CD4-positive, CD25-positive, alpha-beta regulatory T cell (primary cell): Measurements from ENCODE around the gene GPI. TPM values are rescaled to one million over a fixed set of nuclear protein-coding genes. Genes with fewer than 3 reads are reported as not detected.

Source experiments
- ATAC-seq, 2 donors: fragments of 150-1000 bp; cut with Tn5 transposase; one replicate each; pipeline ENCODE4 v1.10.0; 2021; ENCODE audit warnings: low read depth in 2 of 2, moderate number of reproducible peaks in 2 of 2, moderate library complexity in 1 of 2
- DNase-seq, 3 donors: peaks; one replicate each; pipeline versions ENCODE4 v3.0.0 to v3.0.0-alpha.2; 2012 to 2022; ENCODE audit warnings: mixed read lengths in 1 of 3
- H3K27ac ChIP-seq: one replicate; pipeline ENCODE4 v1.7.0; 2013; ENCODE audit warnings: mild to moderate bottlenecking, low read length; ENCODE audit not compliant: insufficient read depth, poor library complexity, severe bottlenecking
- H3K27me3 ChIP-seq: one replicate; pipeline ENCODE4 v1.7.0; 2013; ENCODE audit warnings: low read length; ENCODE audit not compliant: control insufficient read depth, insufficient read depth
- H3K36me3 ChIP-seq: one replicate; pipeline ENCODE4 v1.7.0; 2013; ENCODE audit warnings: mild to moderate bottlenecking, low read length, moderate library complexity; ENCODE audit not compliant: control insufficient read depth, insufficient read depth
- H3K4me1 ChIP-seq: 2 replicates; pipeline ENCODE4 v1.7.0; 2013; ENCODE audit warnings: mild to moderate bottlenecking, low read length; ENCODE audit not compliant: insufficient read depth, control insufficient read depth, poor library complexity, severe bottlenecking
- H3K4me3 ChIP-seq: one replicate; pipeline ENCODE4 v1.7.0; 2013; ENCODE audit warnings: low read depth, mild to moderate bottlenecking, low read length, moderate library complexity
- H3K9me3 ChIP-seq, 2 experiments: 1 replicate in 1 of 2; 2 replicates in 1 of 2; pipeline ENCODE4 v1.7.0; 2013; ENCODE audit warnings: low read length in 2 of 2, mild to moderate bottlenecking in 1 of 2, moderate library complexity in 1 of 2; ENCODE audit not compliant: control insufficient read depth in 2 of 2
- H3K27ac Mint-ChIP-seq, 3 donors: one replicate each; pipeline ENCODE4 v1.8.0; 2020 to 2022; ENCODE audit warnings: mild to moderate bottlenecking in 3 of 3, mixed read lengths in 3 of 3, moderate library complexity in 2 of 3
- H3K27me3 Mint-ChIP-seq: one replicate; pipeline ENCODE4 v1.8.0; 2022; ENCODE audit warnings: mild to moderate bottlenecking, mixed read lengths
- H3K36me3 Mint-ChIP-seq: one replicate; pipeline ENCODE4 v1.8.0; 2020; ENCODE audit warnings: mixed read lengths
- H3K4me1 Mint-ChIP-seq, 4 donors: one replicate each; pipeline ENCODE4 v1.8.0; 2020 to 2022; ENCODE audit warnings: mixed read lengths in 4 of 4, mild to moderate bottlenecking in 1 of 4
- H3K4me3 Mint-ChIP-seq, 4 donors: one replicate each; pipeline ENCODE4 v1.8.0; 2020 to 2022; ENCODE audit warnings: mild to moderate bottlenecking in 4 of 4, mixed read lengths in 4 of 4, moderate library complexity in 3 of 4
- H3K9me3 Mint-ChIP-seq, 7 donors: one replicate each; pipeline ENCODE4 v1.8.0; 2020 to 2022; ENCODE audit warnings: mixed read lengths in 7 of 7, mild to moderate bottlenecking in 3 of 7, moderate library complexity in 2 of 7
- polyA plus RNA-seq, 4 donors: library from polyadenylated mRNA; unstranded; fragments of 300-500 nt; fragmentation: Illumina TruSeq; gene quantifications; one replicate each; pipeline ENCODE4 v1.2.3, GENCODE V29; 2021
- total RNA-seq: library from RNA; stranded (reverse); gene quantifications from one replicate; pipeline ENCODE4 v1.2.3, GENCODE V29; 2022

The GPI gene
- total and polyA plus RNA-seq, 5 donors from 2014 or later, result 116 to 148 (median 143) TPM

DNA sequence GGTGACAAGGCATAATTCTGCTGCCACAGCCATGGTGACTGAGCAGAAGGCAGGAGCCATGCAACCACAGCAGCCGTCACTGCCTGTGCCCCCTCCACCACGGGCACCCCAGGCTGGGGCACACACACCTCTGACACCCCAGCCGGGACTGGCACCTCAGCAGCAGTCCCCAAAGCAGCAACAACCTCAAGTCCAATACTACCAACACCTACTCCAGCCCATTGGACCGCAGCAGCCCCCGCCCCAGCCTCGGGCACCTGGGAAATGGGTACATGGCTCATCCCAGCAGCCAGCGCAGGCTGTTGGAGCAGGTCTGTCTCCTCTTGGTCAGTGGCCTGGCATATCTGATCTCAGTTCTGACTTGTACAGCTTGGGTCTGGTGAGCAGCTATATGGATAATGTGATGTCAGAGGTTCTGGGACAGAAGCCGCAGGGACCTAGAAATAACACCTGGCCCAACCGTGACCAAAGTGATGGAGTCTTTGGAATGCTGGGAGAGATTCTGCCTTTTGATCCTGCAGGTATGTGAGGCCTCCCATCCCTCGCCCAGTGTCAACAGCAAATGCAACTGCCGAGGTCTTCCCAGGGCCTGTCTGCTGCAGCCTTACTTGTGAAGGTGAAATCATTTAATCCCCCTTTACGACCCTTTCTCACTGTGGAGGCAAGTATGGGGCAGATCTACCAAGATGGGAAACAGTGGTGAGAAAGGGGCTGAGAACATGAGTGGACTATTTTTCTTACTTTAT is 22.9 kb upstream of the GPI start:
- DNase-seq (no peak), ATAC-seq (no peak)
- no peaks in the 10 kb centered on the region for H3K9me3 Mint-ChIP-seq
- peaks cover 53% of the 10 kb centered on the region for H3K36me3 Mint-ChIP-seq
- Histone ChIP-seq H3K36me3 (peaks cover 60% of the 10 kb centered on the region), H3K4me3 (no peak overlapping the region), H3K4me1 (peaks cover 1% of the 10 kb centered on the region), H3K27me3 (no peaks in the 10 kb centered on the region), H3K27ac (no peak overlapping the region), H3K9me3 (no peaks in the 10 kb centered on the region)
- H3K4me3 Mint-ChIP-seq, result no peak overlapping the region
- no peaks in the 10 kb centered on the region for H3K27me3 Mint-ChIP-seq
- H3K4me1 Mint-ChIP-seq, result peaks cover 7 to 11% (median 9%) of the 10 kb centered on the region in 4 donors
- H3K27ac Mint-ChIP-seq, result no peak overlapping the region

DNA sequence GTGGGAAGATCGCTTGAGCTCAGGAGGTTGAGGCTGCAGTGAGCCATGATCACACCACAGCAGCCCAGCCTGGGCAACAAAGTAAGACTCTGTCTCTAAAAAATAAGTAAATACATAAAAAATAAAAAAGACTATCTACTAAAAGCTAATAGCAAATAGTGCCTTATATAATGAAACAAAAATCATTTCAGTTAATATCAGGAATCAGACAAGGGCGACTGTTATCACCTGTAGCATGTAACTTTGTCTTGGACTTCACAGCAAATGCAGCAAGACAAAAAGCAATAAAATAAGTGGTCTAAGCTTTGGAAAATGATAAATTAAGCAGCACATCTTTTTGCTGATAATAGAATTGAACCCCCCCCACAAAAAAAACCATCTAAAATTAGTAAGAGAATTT is 21.2 kb upstream of the GPI start:
- Histone ChIP-seq H3K4me1 (peaks cover under 1% of the 10 kb centered on the region), H3K4me3 (no peak overlapping the region), H3K36me3 (peaks cover 54% of the 10 kb centered on the region), H3K27me3 (no peaks in the 10 kb centered on the region), H3K27ac (no peak overlapping the region), H3K9me3 (no peaks in the 10 kb centered on the region)
- Mint-ChIP-seq H3K4me1 (peaks cover 5 to 9% (median 7%) of the 10 kb centered on the region in 4 donors), H3K9me3 (no peaks in the 10 kb centered on the region), H3K4me3 (no peak overlapping the region), H3K36me3 (peaks cover 48% of the 10 kb centered on the region), H3K27me3 (no peaks in the 10 kb centered on the region), H3K27ac (no peak overlapping the region)
- ATAC-seq (no peak), DNase-seq (no peak)

DNA sequence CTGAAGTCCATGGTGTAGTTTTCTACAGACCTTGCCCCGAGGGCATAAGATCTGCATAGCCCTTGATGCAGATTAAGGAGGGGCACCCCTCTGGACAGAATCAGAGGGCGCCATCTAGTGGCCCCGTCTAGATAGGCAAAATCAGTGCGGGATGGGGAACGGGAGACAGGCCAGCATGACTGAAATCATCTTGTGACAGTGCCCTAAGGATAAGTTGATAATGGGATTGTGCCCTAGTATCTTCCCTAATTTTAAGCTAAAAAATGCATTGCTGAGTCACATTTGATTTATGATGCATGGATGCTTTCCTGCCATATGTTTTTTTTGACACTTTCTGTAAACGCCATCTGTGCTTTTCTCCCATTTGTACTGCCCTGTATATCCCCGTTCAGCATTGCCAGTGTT is 19.0 kb upstream of the GPI start:
- Mint-ChIP-seq H3K27ac (peak overlapping the region in 1 of 3 donors; percentile 72), H3K36me3 (peaks cover 30% of the 10 kb centered on the region), H3K4me3 (peak overlapping the region in 2 of 4 donors; percentile 3 to 41), H3K27me3 (no peaks in the 10 kb centered on the region), H3K9me3 (no peaks in the 10 kb centered on the region), H3K4me1 (peaks cover 9 to 20% (median 17%) of the 10 kb centered on the region in 4 donors)
- Histone ChIP-seq H3K27me3 (no peaks in the 10 kb centered on the region), H3K4me3 (no peak overlapping the region), H3K36me3 (peaks cover 34% of the 10 kb centered on the region), H3K27ac (no peak overlapping the region), H3K4me1 (peaks cover 21% of the 10 kb centered on the region), H3K9me3 (no peaks in the 10 kb centered on the region)
- peak; percentile 42 to 74 (median 53) for DNase-seq
- ATAC-seq, result no peak

DNA sequence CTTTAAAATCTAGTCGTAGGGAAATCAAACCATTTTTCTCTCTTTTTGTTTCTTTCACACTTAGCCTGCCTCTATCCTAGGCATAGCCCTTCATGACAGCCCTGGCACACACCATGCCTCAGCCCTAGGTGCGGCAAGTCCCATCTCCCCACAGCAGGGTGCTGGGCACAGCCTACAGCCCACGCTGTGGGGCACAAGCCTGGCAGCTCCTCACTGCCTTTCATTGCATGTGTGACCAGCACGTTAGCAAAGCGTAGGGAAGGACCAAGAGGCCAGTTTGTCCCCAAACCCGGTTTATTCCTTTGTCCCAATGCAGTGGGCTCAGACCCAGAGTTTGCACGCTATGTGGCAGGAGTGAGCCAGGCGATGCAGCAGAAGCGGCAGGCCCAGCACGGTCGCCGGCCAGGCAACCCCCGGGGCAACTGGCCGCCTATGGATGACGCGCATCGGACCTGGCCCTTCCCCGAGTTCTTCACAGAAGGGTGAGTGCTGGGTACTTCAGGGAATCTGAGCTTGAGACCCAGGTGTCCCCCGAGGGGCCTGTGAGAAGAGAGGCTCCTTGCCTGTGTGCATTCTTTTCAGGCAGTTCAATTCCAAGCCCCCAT is 17.3 kb upstream of the GPI start:
- Mint-ChIP-seq H3K4me1 (peaks cover 8 to 34% (median 23%) of the 10 kb centered on the region in 4 donors), H3K4me3 (no peak overlapping the region), H3K27me3 (no peaks in the 10 kb centered on the region), H3K27ac (peak overlapping the region in 1 of 3 donors; percentile 38), H3K9me3 (no peaks in the 10 kb centered on the region), H3K36me3 (peaks cover 17% of the 10 kb centered on the region)
- Histone ChIP-seq H3K36me3 (peaks cover 17% of the 10 kb centered on the region), H3K27me3 (no peaks in the 10 kb centered on the region), H3K4me3 (no peak overlapping the region), H3K4me1 (peaks cover 32% of the 10 kb centered on the region), H3K9me3 (no peaks in the 10 kb centered on the region), H3K27ac (no peak overlapping the region)
- ATAC-seq (no peak), DNase-seq (no peak)

DNA sequence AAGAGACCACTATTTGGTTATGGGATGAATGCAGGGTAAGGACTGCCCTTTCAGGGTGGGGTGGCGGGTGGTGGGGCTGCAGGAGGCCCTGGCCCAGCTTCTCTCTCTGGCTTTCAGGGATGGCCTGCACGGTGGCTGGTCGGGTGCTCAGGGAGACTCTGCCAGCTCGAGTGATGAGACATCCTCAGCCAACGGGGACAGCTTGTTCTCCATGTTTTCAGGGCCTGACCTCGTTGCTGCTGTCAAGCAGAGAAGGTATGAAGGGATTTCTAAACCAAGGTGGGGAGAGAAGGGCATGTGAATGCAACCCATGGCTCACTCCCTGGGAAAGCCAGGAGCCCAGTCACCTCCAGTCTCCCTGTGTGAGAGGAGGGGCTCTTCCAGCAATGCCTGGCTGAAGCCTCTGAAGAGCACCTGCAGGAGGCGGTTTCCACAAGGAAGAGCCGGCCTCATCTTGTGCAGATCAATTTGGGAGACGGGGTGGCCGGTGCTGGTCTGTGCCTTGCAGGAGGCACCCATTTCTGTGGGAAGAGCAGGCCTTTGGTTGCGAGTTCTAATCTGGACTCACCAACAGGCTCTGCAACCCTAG is 16.0 kb upstream of the GPI start:
- no peaks in the 10 kb centered on the region for H3K27me3 Mint-ChIP-seq
- no peak for DNase-seq
- Histone ChIP-seq H3K27me3 (no peaks in the 10 kb centered on the region), H3K36me3 (peaks cover 18% of the 10 kb centered on the region), H3K4me1 (peaks cover 32% of the 10 kb centered on the region), H3K27ac (peak overlapping the region; percentile 55), H3K4me3 (no peak overlapping the region), H3K9me3 (no peaks in the 10 kb centered on the region)
- no peaks in the 10 kb centered on the region for H3K9me3 Mint-ChIP-seq
- H3K36me3 Mint-ChIP-seq, result peaks cover 12% of the 10 kb centered on the region
- H3K4me3 Mint-ChIP-seq, result peak overlapping the region in 2 of 4 donors; percentile 24 to 55
- peak overlapping the region; percentile 65 to 97 (median 94) for H3K27ac Mint-ChIP-seq
- no peak for ATAC-seq
- H3K4me1 Mint-ChIP-seq, result peaks cover 2 to 34% (median 23%) of the 10 kb centered on the region in 4 donors

DNA sequence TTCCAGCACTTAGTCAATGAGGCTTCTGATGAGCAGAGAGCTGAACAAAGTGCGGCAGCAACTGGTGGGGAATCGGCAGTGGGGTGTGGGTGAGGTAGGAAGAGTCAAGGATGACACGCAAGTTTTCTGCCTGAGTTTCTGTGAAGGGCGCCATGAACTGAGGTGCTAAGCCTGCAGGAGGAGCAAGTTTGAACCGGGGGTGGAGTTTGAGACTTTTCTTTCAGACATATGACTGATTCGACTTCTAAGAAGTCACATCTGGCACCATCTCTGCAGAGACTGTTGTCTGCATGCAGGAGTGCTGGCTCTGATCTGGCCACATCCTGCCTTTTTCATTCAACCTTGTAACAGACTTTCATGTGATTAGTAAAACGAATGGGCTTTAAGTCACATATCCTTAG is 14.8 kb upstream of the GPI start:
- peak overlapping the region; percentile 54 for H3K4me3 ChIP-seq
- peaks cover 13% of the 10 kb centered on the region for H3K36me3 Mint-ChIP-seq
- no peaks in the 10 kb centered on the region for H3K27me3 Mint-ChIP-seq
- no peaks in the 10 kb centered on the region for H3K9me3 Mint-ChIP-seq
- H3K9me3 ChIP-seq, result no peaks in the 10 kb centered on the region
- DNase-seq, result peak; percentile 37 to 98 (median 86)
- ATAC-seq, result peak; percentile 96 to 97
- H3K27ac Mint-ChIP-seq, result peak overlapping the region; percentile 65 to 97 (median 94)
- H3K4me1 ChIP-seq, result peaks cover 32% of the 10 kb centered on the region
- H3K27ac ChIP-seq, result peak overlapping the region; percentile 55
- H3K27me3 ChIP-seq, result no peaks in the 10 kb centered on the region
- peaks cover 21% of the 10 kb centered on the region for H3K36me3 ChIP-seq
- peaks cover 0 to 35% (median 24%) of the 10 kb centered on the region in 4 donors for H3K4me1 Mint-ChIP-seq
- H3K4me3 Mint-ChIP-seq, result peak overlapping the region; percentile 6 to 78 (median 56)

DNA sequence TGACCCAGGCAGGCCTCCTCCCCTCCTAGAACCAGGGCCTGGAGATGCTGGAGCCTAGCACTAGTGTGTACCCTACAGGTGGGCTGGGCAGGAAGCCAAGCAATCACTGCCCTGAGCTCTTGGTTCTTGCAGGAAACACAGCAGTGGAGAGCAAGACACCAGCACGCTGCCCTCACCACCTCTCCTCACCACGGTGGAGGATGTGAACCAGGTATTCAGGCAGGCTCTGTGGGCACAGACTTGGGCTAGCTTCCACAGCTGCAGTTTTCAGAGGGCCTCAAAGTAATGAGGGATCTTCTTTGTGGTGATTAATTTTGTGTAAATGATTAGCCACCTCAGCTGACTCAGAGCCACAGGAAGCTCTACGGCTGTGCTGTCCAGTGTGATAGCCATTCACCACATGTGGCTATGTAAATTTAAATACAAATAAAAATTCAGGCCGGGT is 13.6 kb upstream of the GPI start:
- H3K4me1 Mint-ChIP-seq, result peaks cover 0 to 30% (median 18%) of the 10 kb centered on the region in 4 donors
- peak overlapping the region; percentile 27 to 60 (median 50) for H3K4me3 Mint-ChIP-seq
- H3K27ac Mint-ChIP-seq, result peak overlapping the region; percentile 76 to 83 (median 82)
- peak overlapping the region; percentile 62 for H3K27ac ChIP-seq
- peaks cover 20% of the 10 kb centered on the region for H3K36me3 ChIP-seq
- no peaks in the 10 kb centered on the region for H3K9me3 ChIP-seq
- no peaks in the 10 kb centered on the region for H3K9me3 Mint-ChIP-seq
- DNase-seq, result peak in 1 of 3 donors; percentile 82
- no peak for ATAC-seq
- peak overlapping the region; percentile 32 for H3K4me3 ChIP-seq
- no peaks in the 10 kb centered on the region for H3K27me3 Mint-ChIP-seq
- H3K27me3 ChIP-seq, result no peaks in the 10 kb centered on the region
- peaks cover 32% of the 10 kb centered on the region for H3K4me1 ChIP-seq
- peaks cover 4% of the 10 kb centered on the region for H3K36me3 Mint-ChIP-seq
